NCI-H446 (cell line): ENCODE results near the gene PLCB1.
A peak's percentile ranks its signal among the peaks of the same experiment; 100 is the strongest.
"Not testable (repeated sequence)": the region's sequence is repeated elsewhere in the genome, so short reads cannot be mapped to it uniquely, and the experiment has no call there.

Source experiments
- DNase-seq, 2 experiments: peaks; one replicate each; lab custom pipeline; 2025; lab: John Stamatoyannopoulos, UW

Gene PLCB1

GRCh38 chr20:8334641-8335040 lies 202.6 kb downstream of the PLCB1 start:
- no peak for DNase-seq

- DNase-seq = no peak
Observed at GRCh38 chr20:8335059-8335458, 203.0 kb downstream of the PLCB1 start.

GRCh38 chr20:8335495-8336195 lies 203.6 kb downstream of the PLCB1 start:
- DNase-seq = peak in 1 of 2 experiments; percentile 39

- no peak for DNase-seq
Observed at GRCh38 chr20:8339349-8339748, 207.3 kb downstream of the PLCB1 start.

GRCh38 chr20:8342391-8342790 lies 210.3 kb downstream of the PLCB1 start:
- DNase-seq = no peak

GRCh38 chr20:8344106-8344505 lies 212.0 kb downstream of the PLCB1 start:
- DNase-seq = peak in 1 of 2 experiments; percentile 43

GRCh38 chr20:8344631-8345030 lies 212.6 kb downstream of the PLCB1 start:
- DNase-seq = no peak

GRCh38 chr20:8346700-8347270 lies 214.7 kb downstream of the PLCB1 start:
- no peak for DNase-seq

GRCh38 chr20:8350225-8350624 lies 218.2 kb downstream of the PLCB1 start:
- DNase-seq = not testable (repeated sequence)

- no peak for DNase-seq
Observed at GRCh38 chr20:8352486-8352885, 220.4 kb downstream of the PLCB1 start.

- DNase-seq = no peak
Observed at GRCh38 chr20:8353512-8353911, 221.4 kb downstream of the PLCB1 start.

GRCh38 chr20:8355453-8355852 lies 223.4 kb downstream of the PLCB1 start:
- DNase-seq = no peak

GRCh38 chr20:8356806-8357205 lies 224.7 kb downstream of the PLCB1 start:
- no peak for DNase-seq

- no peak for DNase-seq
Observed at GRCh38 chr20:8357703-8358102, 225.6 kb downstream of the PLCB1 start.

- DNase-seq = no peak
Observed at GRCh38 chr20:8360035-8360434, 228.0 kb downstream of the PLCB1 start.

- DNase-seq = peak in 1 of 2 experiments; percentile 41
Observed at GRCh38 chr20:8361006-8361652, 229.1 kb downstream of the PLCB1 start.

- no peak for DNase-seq
Observed at GRCh38 chr20:8361779-8362178, 229.7 kb downstream of the PLCB1 start.

- DNase-seq = no peak
Observed at GRCh38 chr20:8362457-8362856, 230.4 kb downstream of the PLCB1 start.

GRCh38 chr20:8363970-8364733 lies 232.1 kb downstream of the PLCB1 start:
- no peak for DNase-seq

- DNase-seq = no peak
Observed at GRCh38 chr20:8364734-8365078, 232.6 kb downstream of the PLCB1 start.

GRCh38 chr20:8365634-8366033 lies 233.6 kb downstream of the PLCB1 start:
- DNase-seq = no peak

- DNase-seq = no peak
Observed at GRCh38 chr20:8366303-8366923, 234.3 kb downstream of the PLCB1 start.
